ENCODE data around the gene LACTB.

GRCh38 chr15:63084806-63085205, 36.9 kb upstream of the LACTB start:
- TF ChIP-seq CTCF (IDR thresholded peaks at IDR 0.05) (no peak), POLR2A (IDR thresholded peaks at IDR 0.05) (no peak)

All from esophagus squamous epithelium (tissue), 4 donors.